CD4-positive, CD25-positive, alpha-beta regulatory T cell (primary cell): ENCODE measurements around the gene GMIP. TPM values are rescaled to one million over a fixed set of nuclear protein-coding genes. Genes with fewer than 3 reads are reported as not detected.

Experiments used
- ATAC-seq, 2 donors: fragments of 150-1000 bp; cut with Tn5 transposase; one replicate each; pipeline ENCODE4 v1.10.0; 2021; ENCODE audit warnings: low read depth in 2 of 2, moderate number of reproducible peaks in 2 of 2, moderate library complexity in 1 of 2
- DNase-seq, 3 donors: peaks; one replicate each; pipeline versions ENCODE4 v3.0.0 to v3.0.0-alpha.2; 2012 to 2022; ENCODE audit warnings: mixed read lengths in 1 of 3
- H3K27ac ChIP-seq: one replicate; pipeline ENCODE4 v1.7.0; 2013; ENCODE audit warnings: mild to moderate bottlenecking, low read length; ENCODE audit not compliant: insufficient read depth, poor library complexity, severe bottlenecking
- H3K27me3 ChIP-seq: one replicate; pipeline ENCODE4 v1.7.0; 2013; ENCODE audit warnings: low read length; ENCODE audit not compliant: control insufficient read depth, insufficient read depth
- H3K36me3 ChIP-seq: one replicate; pipeline ENCODE4 v1.7.0; 2013; ENCODE audit warnings: mild to moderate bottlenecking, low read length, moderate library complexity; ENCODE audit not compliant: control insufficient read depth, insufficient read depth
- H3K4me1 ChIP-seq: 2 replicates; pipeline ENCODE4 v1.7.0; 2013; ENCODE audit warnings: mild to moderate bottlenecking, low read length; ENCODE audit not compliant: insufficient read depth, control insufficient read depth, poor library complexity, severe bottlenecking
- H3K4me3 ChIP-seq: one replicate; pipeline ENCODE4 v1.7.0; 2013; ENCODE audit warnings: low read depth, mild to moderate bottlenecking, low read length, moderate library complexity
- H3K9me3 ChIP-seq, 2 experiments: 1 replicate in 1 of 2; 2 replicates in 1 of 2; pipeline ENCODE4 v1.7.0; 2013; ENCODE audit warnings: low read length in 2 of 2, mild to moderate bottlenecking in 1 of 2, moderate library complexity in 1 of 2; ENCODE audit not compliant: control insufficient read depth in 2 of 2
- H3K27ac Mint-ChIP-seq, 3 donors: one replicate each; pipeline ENCODE4 v1.8.0; 2020 to 2022; ENCODE audit warnings: mild to moderate bottlenecking in 3 of 3, mixed read lengths in 3 of 3, moderate library complexity in 2 of 3
- H3K27me3 Mint-ChIP-seq: one replicate; pipeline ENCODE4 v1.8.0; 2022; ENCODE audit warnings: mild to moderate bottlenecking, mixed read lengths
- H3K36me3 Mint-ChIP-seq: one replicate; pipeline ENCODE4 v1.8.0; 2020; ENCODE audit warnings: mixed read lengths
- H3K4me1 Mint-ChIP-seq, 4 donors: one replicate each; pipeline ENCODE4 v1.8.0; 2020 to 2022; ENCODE audit warnings: mixed read lengths in 4 of 4, mild to moderate bottlenecking in 1 of 4
- H3K4me3 Mint-ChIP-seq, 4 donors: one replicate each; pipeline ENCODE4 v1.8.0; 2020 to 2022; ENCODE audit warnings: mild to moderate bottlenecking in 4 of 4, mixed read lengths in 4 of 4, moderate library complexity in 3 of 4
- H3K9me3 Mint-ChIP-seq, 7 donors: one replicate each; pipeline ENCODE4 v1.8.0; 2020 to 2022; ENCODE audit warnings: mixed read lengths in 7 of 7, mild to moderate bottlenecking in 3 of 7, moderate library complexity in 2 of 7
- polyA plus RNA-seq, 4 donors: library from polyadenylated mRNA; unstranded; fragments of 300-500 nt; fragmentation: Illumina TruSeq; gene quantifications; one replicate each; pipeline ENCODE4 v1.2.3, GENCODE V29; 2021
- total RNA-seq: library from RNA; stranded (reverse); gene quantifications from one replicate; pipeline ENCODE4 v1.2.3, GENCODE V29; 2022

GMIP gene
- total and polyA plus RNA-seq, 5 donors from 2014 or later, result 42.1 to 155 (median 46.4) TPM

DNA sequence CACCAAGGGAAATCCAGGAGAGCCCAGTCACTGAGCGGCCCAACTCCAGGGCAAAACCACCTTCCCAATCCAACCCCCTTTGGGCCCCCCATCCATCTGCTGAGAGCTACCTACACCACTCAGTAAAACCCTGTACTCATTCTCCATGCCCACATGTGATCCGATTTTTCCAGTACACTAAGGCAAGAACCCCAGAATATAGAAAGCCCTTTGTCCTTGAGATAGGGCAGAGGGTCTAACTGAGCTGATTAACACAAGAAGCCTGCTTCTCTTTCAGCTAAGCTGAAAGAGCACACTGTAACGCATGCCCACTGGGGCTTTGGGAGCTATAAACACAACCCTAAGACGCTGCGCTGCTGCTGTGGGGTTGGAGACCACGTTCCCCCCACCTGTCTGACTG lies 61.0 kb downstream of the GMIP start:
- no peak for DNase-seq
- peak overlapping the region in 2 of 3 donors; percentile 81 to 94 for H3K27ac Mint-ChIP-seq

DNA sequence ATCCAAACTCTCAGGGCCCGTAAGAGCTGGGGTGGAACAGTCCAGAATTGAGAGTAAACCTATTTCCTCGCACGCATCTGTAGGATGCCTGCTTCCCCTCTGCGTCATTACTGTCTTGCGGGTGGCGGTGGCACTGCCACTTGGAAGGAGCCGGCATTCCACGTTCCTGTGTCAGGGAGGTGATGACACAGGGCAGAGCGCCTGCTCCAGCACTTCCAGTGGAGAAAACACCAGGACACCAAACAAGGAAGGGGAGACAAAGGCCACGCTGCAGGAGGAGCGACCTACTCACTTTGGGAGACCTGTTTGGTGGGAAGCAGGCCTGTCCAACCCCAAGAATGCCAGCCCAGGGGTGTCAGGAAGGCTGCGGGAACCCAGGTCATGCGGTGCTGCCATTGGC lies 62.1 kb downstream of the GMIP start:
- DNase-seq (no peak), ATAC-seq (no peak)
- H3K27ac Mint-ChIP-seq, result peak overlapping the region; percentile 81 to 94 (median 93)
- Histone ChIP-seq H3K4me3 (no peak overlapping the region), H3K27me3 (no peaks in the 10 kb centered on the region), H3K4me1 (peaks cover 8% of the 10 kb centered on the region), H3K36me3 (peaks cover 5% of the 10 kb centered on the region), H3K27ac (no peak overlapping the region), H3K9me3 (no peaks in the 10 kb centered on the region)
- no peaks in the 10 kb centered on the region for H3K9me3 Mint-ChIP-seq
- peaks cover 0 to 43% (median 10%) of the 10 kb centered on the region in 4 donors for H3K4me1 Mint-ChIP-seq
- H3K4me3 Mint-ChIP-seq, result no peak overlapping the region
- H3K36me3 Mint-ChIP-seq, result peaks cover 6% of the 10 kb centered on the region
- H3K27me3 Mint-ChIP-seq, result no peaks in the 10 kb centered on the region

More for the DNA sequence above, 61.0 kb downstream of the GMIP start:
- peaks cover 6% of the 10 kb centered on the region for H3K36me3 Mint-ChIP-seq
- no peak overlapping the region for H3K4me3 ChIP-seq
- peaks cover 0 to 43% (median 10%) of the 10 kb centered on the region in 4 donors for H3K4me1 Mint-ChIP-seq
- no peaks in the 10 kb centered on the region for H3K9me3 ChIP-seq
- no peaks in the 10 kb centered on the region for H3K27me3 ChIP-seq
- H3K27me3 Mint-ChIP-seq, result no peaks in the 10 kb centered on the region
- H3K4me3 Mint-ChIP-seq, result no peak overlapping the region
- peaks cover 6% of the 10 kb centered on the region for H3K36me3 ChIP-seq
- H3K4me1 ChIP-seq, result peaks cover 8% of the 10 kb centered on the region
- H3K9me3 Mint-ChIP-seq, result no peaks in the 10 kb centered on the region
- no peak for ATAC-seq
- no peak overlapping the region for H3K27ac ChIP-seq

DNA sequence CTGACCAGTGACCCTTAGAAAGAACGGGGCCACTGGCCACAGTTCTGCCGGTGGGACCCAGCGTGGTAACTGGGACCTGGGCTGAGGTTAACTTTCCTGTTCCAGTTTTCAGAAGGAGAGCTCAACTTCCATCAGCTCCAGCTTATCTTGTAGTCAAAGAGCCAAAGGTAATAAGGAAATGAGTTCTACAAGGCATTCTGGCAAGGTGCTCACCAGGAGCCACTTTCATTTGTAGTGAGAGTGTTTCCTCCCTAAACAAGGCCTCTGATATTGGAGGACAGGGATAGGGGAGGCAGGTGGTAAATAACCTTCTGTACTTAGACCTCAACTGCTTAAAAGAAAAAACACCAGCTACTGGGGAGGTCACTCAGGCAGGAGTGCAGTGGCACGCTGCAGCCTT lies 63.0 kb downstream of the GMIP start:
- peak overlapping the region in 2 of 3 donors; percentile 45 to 81 for H3K27ac Mint-ChIP-seq
- H3K9me3 Mint-ChIP-seq, result no peaks in the 10 kb centered on the region
- no peaks in the 10 kb centered on the region for H3K27me3 Mint-ChIP-seq

DNA sequence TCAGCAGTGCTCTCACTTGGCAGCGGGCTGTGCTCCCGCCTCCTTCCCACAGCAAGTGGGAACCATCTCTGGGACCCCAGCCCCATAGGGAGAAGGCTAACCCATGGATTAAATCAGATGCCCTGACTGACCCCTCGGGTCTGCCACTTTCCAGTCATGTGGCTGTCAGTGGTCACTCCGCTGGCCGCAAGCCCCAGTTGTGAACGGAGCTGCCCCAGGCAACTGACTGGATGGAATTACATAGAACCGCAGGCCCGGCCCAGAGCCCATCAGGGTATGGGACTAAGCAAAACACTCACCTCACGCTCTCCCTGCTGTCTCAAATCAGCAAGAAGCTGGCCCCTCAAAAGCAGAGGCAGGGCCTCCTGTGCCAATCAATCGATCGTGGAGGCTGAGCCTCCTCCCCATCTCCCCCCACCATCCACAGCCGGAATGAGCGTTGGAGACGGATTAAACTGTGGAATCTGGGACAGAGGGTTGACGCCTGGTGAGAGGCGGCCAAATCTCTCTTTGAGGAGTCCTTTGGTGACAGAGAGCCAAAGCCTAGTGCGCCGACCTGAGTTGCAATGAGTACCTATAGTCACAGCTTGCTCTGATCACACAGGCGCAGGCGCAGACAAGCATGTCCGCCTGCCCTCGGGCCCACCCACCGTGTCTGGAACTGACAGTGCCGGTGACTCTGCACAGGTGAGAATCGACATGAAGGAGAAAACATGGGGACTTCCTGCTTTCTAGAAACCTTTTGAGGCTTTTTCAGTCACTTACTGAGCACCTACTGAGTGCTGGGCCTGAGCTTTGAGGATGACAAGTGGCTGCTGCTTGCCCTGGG lies 63.7 kb downstream of the GMIP start:
- peaks cover 0 to 39% (median 10%) of the 10 kb centered on the region in 4 donors for H3K4me1 Mint-ChIP-seq
- ATAC-seq, result no peak
- peak overlapping the region in 2 of 3 donors; percentile 81 to 83 for H3K27ac Mint-ChIP-seq
- no peak overlapping the region for H3K4me3 ChIP-seq
- H3K36me3 ChIP-seq, result peaks cover 3% of the 10 kb centered on the region
- H3K4me1 ChIP-seq, result peaks cover 8% of the 10 kb centered on the region
- peak overlapping the region in 1 of 4 donors; percentile 35 for H3K4me3 Mint-ChIP-seq
- H3K27me3 Mint-ChIP-seq, result no peaks in the 10 kb centered on the region
- H3K27me3 ChIP-seq, result no peaks in the 10 kb centered on the region
- H3K36me3 Mint-ChIP-seq, result peaks cover 5% of the 10 kb centered on the region
- H3K9me3 ChIP-seq, result no peaks in the 10 kb centered on the region
- H3K27ac ChIP-seq, result no peak overlapping the region
- DNase-seq, result peak in 1 of 3 donors; percentile 35
- H3K9me3 Mint-ChIP-seq, result no peaks in the 10 kb centered on the region

More for the DNA sequence above, 63.0 kb downstream of the GMIP start:
- Histone ChIP-seq H3K27me3 (no peaks in the 10 kb centered on the region), H3K4me1 (peaks cover 8% of the 10 kb centered on the region), H3K9me3 (no peaks in the 10 kb centered on the region), H3K27ac (no peak overlapping the region), H3K36me3 (peaks cover 4% of the 10 kb centered on the region), H3K4me3 (no peak overlapping the region)
- no peak for DNase-seq
- Mint-ChIP-seq H3K36me3 (peaks cover 6% of the 10 kb centered on the region), H3K4me1 (peaks cover 0 to 40% (median 11%) of the 10 kb centered on the region in 4 donors), H3K4me3 (no peak overlapping the region)
- no peak for ATAC-seq

Other genes starting within 250 kb of the GMIP start
- gene GATAD2A, start 238.0 kb downstream of the GMIP start, total RNA-seq, result 134 TPM
- gene GATAD2A, start 238.0 kb downstream of the GMIP start, polyA plus RNA-seq, result 10 to 100 TPM in 1 of 4 donors, 1 to 10 TPM in 3; 8.1 to 13.9 (median 9.7) TPM
- 6.2 TPM for gene TSSK6, start 128.1 kb downstream of the GMIP start, total RNA-seq
- gene TSSK6, start 128.1 kb downstream of the GMIP start, polyA plus RNA-seq, result 1 to 10 TPM; 1.6 to 3.0 (median 1.8) TPM
- gene NDUFA13, start 127.4 kb downstream of the GMIP start, total RNA-seq, result 196 TPM
- gene NDUFA13, start 127.4 kb downstream of the GMIP start, polyA plus RNA-seq, result 100 to 1,000 TPM; 358 to 453 (median 400) TPM
- gene YJEFN3, start 114.7 kb downstream of the GMIP start, total RNA-seq, result 6.6 TPM
- gene YJEFN3, start 114.7 kb downstream of the GMIP start, polyA plus RNA-seq, result not detected
- 0.42 TPM for gene CILP2, start 105.4 kb downstream of the GMIP start, total RNA-seq
- gene CILP2, start 105.4 kb downstream of the GMIP start, polyA plus RNA-seq, result under 1 TPM in 3 of 4 donors, not detected in 1; 0.09 to 0.42 (median 0.21) TPM
- 85.3 TPM for gene PBX4, start 25.0 kb downstream of the GMIP start, total RNA-seq
- gene PBX4, start 25.0 kb downstream of the GMIP start, polyA plus RNA-seq, result 1 to 10 TPM; 4.1 to 7.2 (median 5.9) TPM
- 120 TPM for gene LPAR2, start 15.4 kb downstream of the GMIP start, total RNA-seq
- gene LPAR2, start 15.4 kb downstream of the GMIP start, polyA plus RNA-seq, result 10 to 100 TPM; 29.9 to 48.5 (median 40.4) TPM
- gene ATP13A1, start 20.0 kb upstream of the GMIP start, total RNA-seq, result 114 TPM
- 10 to 100 TPM; 24.1 to 31.9 (median 30.7) TPM for gene ATP13A1, start 20.0 kb upstream of the GMIP start, polyA plus RNA-seq
- gene ZNF101, start 25.2 kb upstream of the GMIP start, total RNA-seq, result 84.4 TPM
- gene ZNF101, start 25.2 kb upstream of the GMIP start, polyA plus RNA-seq, result 100 to 1,000 TPM; 123 to 168 (median 142) TPM
- 19.8 TPM for gene ZNF14, start 89.5 kb upstream of the GMIP start, total RNA-seq
- gene ZNF14, start 89.5 kb upstream of the GMIP start, polyA plus RNA-seq, result 10 to 100 TPM in 3 of 4 donors, 1 to 10 TPM in 1; 8.5 to 12.4 (median 11.7) TPM
- gene ZNF506, start 178.1 kb upstream of the GMIP start, total RNA-seq, result 32.6 TPM
- gene ZNF506, start 178.1 kb upstream of the GMIP start, polyA plus RNA-seq, result 10 to 100 TPM; 16.8 to 30.1 (median 22.3) TPM
- 5.0 TPM for gene ZNF253, start 222.2 kb upstream of the GMIP start, total RNA-seq
- gene ZNF253, start 222.2 kb upstream of the GMIP start, polyA plus RNA-seq, result 10 to 100 TPM in 2 of 4 donors, 1 to 10 TPM in 2; 5.8 to 17.0 (median 11.7) TPM